ENCODE data around the gene NISCH.

Gene NISCH

DNA sequence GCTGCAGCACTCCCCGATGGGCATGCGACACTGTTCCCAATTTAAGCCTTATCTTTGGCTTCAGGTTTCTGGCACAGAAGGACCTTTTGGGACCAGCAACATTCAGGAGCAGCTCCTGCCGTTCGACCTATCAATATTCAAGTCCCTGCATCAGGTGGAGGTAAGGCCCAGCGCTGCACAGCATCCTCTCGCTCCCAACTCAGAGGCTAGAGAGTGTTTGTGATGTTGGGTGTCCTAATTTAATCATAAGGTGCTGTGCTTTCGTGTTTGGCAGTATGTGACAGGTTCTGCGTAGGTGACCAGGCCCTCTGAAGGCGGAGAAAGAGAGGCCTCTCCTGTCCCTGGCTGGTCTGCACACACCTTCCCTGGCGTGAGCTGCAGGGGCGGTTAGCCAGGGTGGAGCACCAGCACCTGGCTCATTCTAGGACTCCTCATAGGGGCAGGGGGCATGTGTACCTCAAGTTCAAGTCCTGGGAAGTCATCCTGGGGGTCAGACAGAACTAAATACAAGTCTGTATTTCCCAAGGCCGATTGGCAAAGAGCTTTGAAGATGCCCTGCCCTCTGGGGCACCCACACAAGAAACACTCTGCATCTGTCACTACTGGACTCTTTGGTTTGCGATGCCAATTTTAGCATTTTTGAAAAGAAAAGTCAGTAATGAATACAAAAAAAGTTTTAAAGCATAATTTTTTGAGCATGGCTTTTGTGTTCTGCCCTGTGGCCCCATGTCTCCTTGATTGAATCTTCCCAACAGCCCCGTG, 17.0 kb downstream of the NISCH start:
- no peak for DNase-seq

DNA sequence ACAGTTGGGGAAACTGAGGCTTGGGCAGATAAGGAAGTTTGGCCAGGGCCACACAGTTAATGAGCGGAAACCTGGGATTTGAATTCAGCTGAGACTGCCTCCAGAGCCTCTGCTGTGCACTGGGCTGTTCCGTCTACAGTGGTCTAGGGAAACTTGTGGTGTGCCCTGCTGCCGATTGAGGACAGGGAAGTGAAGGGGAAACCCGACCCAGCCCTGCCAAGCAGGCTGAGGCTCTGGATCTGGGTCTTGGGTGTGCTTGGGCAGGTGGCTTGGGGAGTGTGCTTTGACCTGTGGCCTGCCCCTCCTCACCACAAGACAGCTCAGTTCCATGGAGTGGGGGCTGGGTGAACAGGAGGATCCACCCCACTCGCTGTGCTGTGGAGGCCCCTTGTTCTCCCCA, 17.6 kb downstream of the NISCH start:
- DNase-seq = no peak

GRCh38 chr3:52477076-52477795, 21.8 kb downstream of the NISCH start:
- no peak for DNase-seq

DNA sequence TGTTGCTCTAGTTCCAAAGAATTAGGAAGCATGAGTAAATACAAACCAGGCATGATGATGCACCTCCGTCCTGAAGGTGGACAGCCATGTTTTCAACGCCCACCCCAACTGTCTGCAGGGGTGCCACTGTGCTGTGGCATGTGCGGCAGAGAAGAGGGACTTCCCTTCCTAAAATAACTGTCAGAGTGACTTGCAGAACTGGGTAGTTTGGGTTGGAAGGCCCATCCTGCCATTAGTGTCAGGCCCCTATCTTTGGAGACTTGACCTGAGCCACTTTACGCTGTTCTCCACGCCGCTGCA, 22.3 kb downstream of the NISCH start:
- DNase-seq = no peak

- no peak for DNase-seq
Measured at GRCh38 chr3:52479037-52479876, 23.9 kb downstream of the NISCH start.

DNA sequence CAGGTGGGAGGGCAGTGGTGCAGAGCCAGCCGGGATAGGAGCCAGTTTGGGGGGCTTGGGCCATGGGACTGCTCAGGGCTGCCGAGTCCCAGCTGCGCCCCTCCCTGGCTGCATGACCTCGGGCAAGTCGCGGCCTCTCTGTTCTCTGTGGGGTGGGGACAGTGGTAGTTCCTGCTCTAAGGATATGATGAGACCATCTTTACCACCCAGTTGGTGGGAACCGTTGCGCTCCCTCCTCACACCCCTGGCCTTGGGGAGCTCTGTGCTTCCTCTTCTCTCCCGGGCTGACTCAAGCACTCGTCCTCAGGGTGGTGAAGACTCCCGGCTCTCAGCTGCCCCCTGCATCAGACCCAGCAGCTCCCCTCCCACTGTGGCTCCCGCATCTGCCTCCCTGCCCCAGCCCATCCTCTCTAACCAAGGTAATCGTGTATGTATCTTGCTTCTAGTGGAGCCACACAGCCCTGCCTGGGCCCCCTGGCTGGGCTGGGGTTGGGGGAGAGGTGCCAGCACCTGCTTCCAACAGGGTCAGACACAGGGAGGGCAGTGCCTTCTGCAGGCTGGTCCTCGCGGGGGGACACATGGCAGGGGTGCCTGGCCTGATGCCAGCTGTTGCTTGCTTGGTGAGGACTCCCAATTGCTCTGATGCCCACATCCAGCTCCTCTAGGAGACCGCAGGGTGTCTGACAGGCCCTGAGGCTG, 24.6 kb downstream of the NISCH start:
- DNase-seq = no peak

- DNase-seq = no peak
Measured at GRCh38 chr3:52480768-52481715, 25.6 kb downstream of the NISCH start.

DNA sequence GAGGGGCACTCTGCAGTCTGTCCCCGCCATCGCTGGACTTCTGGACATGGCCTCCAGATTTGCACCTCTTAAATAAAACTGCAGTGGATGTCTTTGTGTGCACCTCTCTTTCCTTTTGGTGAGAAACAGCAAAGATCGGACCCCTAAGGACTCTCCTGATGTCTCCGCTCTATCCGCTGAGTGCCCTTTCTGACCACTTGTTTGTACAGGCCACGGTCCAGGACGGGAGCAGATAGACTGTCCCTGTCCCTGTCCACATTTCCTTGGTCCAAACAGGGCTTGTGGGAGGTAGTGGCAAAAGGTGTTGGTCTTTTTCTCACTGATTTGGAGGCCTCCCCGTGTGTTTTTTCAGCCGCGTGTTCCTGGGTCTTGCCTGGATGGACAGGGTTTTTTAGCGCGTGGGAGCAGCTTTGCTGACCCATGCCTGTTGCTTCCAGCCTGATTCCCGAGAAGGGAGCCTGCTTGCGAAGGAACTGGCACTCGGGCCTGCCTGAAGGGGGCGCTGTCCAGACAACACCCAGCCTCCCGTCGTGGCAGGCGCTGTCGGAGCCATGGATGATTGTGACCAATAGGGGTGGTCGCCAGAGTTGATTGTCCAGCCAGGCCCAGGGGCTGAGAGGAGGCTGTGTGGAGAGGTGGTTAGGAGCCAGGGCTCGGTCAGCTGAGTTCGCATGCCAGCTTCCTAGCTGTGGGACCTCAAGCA, 26.6 kb downstream of the NISCH start:
- no peak for DNase-seq

GRCh38 chr3:52483081-52483480, 27.7 kb downstream of the NISCH start:
- no peak for DNase-seq

- no peak for DNase-seq
Measured at GRCh38 chr3:52483577-52484381, 28.4 kb downstream of the NISCH start.

GRCh38 chr3:52484680-52485461, 29.5 kb downstream of the NISCH start:
- DNase-seq = no peak

DNA sequence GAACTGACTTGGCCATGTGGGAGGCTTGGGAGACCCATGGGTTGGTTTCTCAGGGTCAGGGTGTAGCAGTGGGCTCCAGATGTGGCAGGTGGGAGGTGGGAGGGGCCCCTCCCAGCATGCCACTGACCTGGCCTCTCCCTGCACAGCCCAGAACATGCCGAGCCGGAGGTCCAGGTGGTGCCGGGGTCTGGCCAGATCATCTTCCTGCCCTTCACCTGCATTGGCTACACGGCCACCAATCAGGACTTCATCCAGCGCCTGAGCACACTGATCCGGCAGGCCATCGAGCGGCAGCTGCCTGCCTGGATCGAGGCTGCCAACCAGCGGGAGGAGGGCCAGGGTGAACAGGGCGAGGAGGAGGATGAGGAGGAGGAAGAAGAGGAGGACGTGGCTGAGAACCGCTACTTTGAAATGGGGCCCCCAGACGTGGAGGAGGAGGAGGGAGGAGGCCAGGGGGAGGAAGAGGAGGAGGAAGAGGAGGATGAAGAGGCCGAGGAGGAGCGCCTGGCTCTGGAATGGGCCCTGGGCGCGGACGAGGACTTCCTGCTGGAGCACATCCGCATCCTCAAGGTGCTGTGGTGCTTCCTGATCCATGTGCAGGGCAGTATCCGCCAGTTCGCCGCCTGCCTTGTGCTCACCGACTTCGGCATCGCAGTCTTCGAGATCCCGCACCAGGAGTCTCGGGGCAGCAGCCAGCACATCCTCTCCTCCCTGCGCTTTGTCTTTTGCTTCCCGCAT, 31.8 kb downstream of the NISCH start:
- no peak for DNase-seq

DNA sequence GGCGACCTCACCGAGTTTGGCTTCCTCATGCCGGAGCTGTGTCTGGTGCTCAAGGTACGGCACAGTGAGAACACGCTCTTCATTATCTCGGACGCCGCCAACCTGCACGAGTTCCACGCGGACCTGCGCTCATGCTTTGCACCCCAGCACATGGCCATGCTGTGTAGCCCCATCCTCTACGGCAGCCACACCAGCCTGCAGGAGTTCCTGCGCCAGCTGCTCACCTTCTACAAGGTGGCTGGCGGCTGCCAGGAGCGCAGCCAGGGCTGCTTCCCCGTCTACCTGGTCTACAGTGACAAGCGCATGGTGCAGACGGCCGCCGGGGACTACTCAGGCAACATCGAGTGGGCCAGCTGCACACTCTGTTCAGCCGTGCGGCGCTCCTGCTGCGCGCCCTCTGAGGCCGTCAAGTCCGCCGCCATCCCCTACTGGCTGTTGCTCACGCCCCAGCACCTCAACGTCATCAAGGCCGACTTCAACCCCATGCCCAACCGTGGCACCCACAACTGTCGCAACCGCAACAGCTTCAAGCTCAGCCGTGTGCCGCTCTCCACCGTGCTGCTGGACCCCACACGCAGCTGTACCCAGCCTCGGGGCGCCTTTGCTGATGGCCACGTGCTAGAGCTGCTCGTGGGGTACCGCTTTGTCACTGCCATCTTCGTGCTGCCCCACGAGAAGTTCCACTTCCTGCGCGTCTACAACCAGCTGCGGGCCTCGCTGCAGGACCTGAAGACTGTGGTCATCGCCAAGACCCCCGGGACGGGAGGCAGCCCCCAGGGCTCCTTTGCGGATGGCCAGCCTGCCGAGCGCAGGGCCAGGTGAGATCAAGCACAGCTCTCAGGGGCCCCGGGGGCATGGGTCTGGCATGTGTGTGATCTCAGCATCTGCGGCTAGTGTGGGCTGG, 32.6 kb downstream of the NISCH start:
- no peak for DNase-seq

GRCh38 chr3:52488746-52489145, 33.3 kb downstream of the NISCH start:
- DNase-seq = no peak

GRCh38 chr3:52489453-52489852, 34.0 kb downstream of the NISCH start:
- no peak for DNase-seq

- DNase-seq = no peak
Measured at GRCh38 chr3:52490035-52490938, 34.9 kb downstream of the NISCH start.
